ENCODE measurements around the gene IL17RE. TPM values are rescaled to one million over a fixed set of nuclear protein-coding genes. Genes with fewer than 3 reads are reported as not detected.
"Not testable (repeated sequence)": the region's sequence is repeated elsewhere in the genome, so short reads cannot be mapped to it uniquely, and the experiment has no call there.

Gene IL17RE
- polyA plus RNA-seq (2013, experiment 1 of 2): 0.75 TPM
- 1.1 TPM for polyA plus RNA-seq (2013, experiment 2 of 2)

DNA sequence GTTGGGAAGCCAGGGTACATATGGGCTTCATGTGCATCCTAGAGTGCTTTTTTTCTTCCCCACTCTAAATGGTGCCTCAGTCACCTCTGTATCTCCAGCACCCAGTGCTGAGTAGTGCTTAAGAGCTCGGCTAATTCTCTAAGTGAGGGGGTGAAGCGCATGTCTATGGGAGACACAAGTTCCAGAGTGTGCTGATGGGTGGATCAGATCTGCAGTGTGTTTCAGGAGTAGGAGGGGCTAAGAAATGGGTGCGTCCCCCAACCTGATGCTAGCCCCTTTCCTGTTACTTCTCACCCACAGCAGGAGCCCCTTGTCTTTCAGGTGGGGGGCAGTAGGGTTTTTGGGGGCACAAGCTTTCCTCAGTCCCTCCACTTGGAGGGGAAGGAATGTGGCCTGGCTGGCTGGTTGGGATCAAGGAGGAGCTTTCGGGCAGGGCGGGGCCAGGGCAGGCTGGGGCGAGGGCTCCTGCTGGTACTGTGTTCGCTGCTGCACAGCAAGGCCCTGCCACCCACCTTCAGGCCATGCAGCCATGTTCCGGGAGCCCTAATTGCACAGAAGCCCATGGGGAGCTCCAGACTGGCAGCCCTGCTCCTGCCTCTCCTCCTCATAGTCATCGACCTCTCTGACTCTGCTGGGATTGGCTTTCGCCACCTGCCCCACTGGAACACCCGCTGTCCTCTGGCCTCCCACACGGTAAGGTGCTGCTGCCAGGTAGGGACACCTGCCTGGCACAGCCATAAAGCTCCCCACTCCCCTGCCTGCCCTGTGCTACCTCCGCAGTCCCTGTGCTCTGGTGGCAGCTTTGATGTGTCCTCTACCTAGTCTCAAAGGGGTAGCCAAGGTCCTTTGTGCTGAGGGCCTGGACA, at the start of gene IL17RE:
IL17RE (plus strand) TSS at position 477 of the 866 bp plus-strand sequence; CDS start at position 562, 85 bp downstream.
- no peaks in the 10 kb centered on the region for H3K9me3 ChIP-seq (ENCODE audit: insufficient read depth, low read depth, low read length)
- H3K27me3 ChIP-seq (ENCODE audit: insufficient read depth, low read length): no peaks in the 10 kb centered on the region
- H3K4me1 ChIP-seq (ENCODE audit: insufficient read depth, low read length): peaks cover 16% of the 10 kb centered on the region
- 61% methylated on average over 13 of the region's 13 CpGs for WGBS
- no peak within 1 kb of the TSS for H3K9ac ChIP-seq (ENCODE audit: low read depth, low read length)
- peak within 1 kb of the TSS; percentile 24 for H3K4me3 ChIP-seq (ENCODE audit: low read length)
- H3K27ac ChIP-seq (ENCODE audit: low read depth, low read length): no peak within 1 kb of the TSS; the same call in 1 of the 2 replicates
- H3K36me3 ChIP-seq (ENCODE audit: insufficient read depth, low read length): no peaks in the 10 kb centered on the region

GRCh38 chr3:9854291-9854940, 48.2 kb upstream of the IL17RE start:
- not testable (repeated sequence) for H3K27me3 ChIP-seq (ENCODE audit: insufficient read depth, low read length); H3K4me3 ChIP-seq (ENCODE audit: low read length); H3K9ac ChIP-seq (ENCODE audit: low read depth, low read length); H3K27ac ChIP-seq (ENCODE audit: low read depth, low read length); H3K9me3 ChIP-seq (ENCODE audit: insufficient read depth, low read depth, low read length); H3K4me1 ChIP-seq (ENCODE audit: insufficient read depth, low read length); H3K36me3 ChIP-seq (ENCODE audit: insufficient read depth, low read length)
- 80% methylated on average over 10 of the region's 11 CpGs for WGBS

GRCh38 chr3:9855594-9855993, 47.1 kb upstream of the IL17RE start:
- Histone ChIP-seq H3K27ac (ENCODE audit: low read depth, low read length) (no peak overlapping the region), H3K27me3 (ENCODE audit: insufficient read depth, low read length) (no peaks in the 10 kb centered on the region)
- 94% methylated on average over 3 of the region's 3 CpGs for WGBS

GRCh38 chr3:9859530-9860025, 43.1 kb upstream of the IL17RE start:
- Histone ChIP-seq H3K4me3 (ENCODE audit: low read length) (no peak overlapping the region), H3K36me3 (ENCODE audit: insufficient read depth, low read length) (no peaks in the 10 kb centered on the region), H3K27ac (ENCODE audit: low read depth, low read length) (no peak overlapping the region), H3K9me3 (ENCODE audit: insufficient read depth, low read depth, low read length) (no peaks in the 10 kb centered on the region), H3K27me3 (ENCODE audit: insufficient read depth, low read length) (peaks cover 20% of the 10 kb centered on the region), H3K9ac (ENCODE audit: low read depth, low read length) (no peak overlapping the region), H3K4me1 (ENCODE audit: insufficient read depth, low read length) (peaks cover 4% of the 10 kb centered on the region; the same call in 1 of the 2 replicates)
- WGBS: 93% methylated on average over 12 of the region's 12 CpGs

More at GRCh38 chr3:9855594-9855993, 47.1 kb upstream of the IL17RE start:
- H3K9me3 ChIP-seq (ENCODE audit: insufficient read depth, low read depth, low read length): no peaks in the 10 kb centered on the region
- 0 out of 2 replicates have a peak, but pooled peaks cover 4% of the 10 kb centered on the region for H3K4me1 ChIP-seq (ENCODE audit: insufficient read depth, low read length)
- H3K9ac ChIP-seq (ENCODE audit: low read depth, low read length): no peak overlapping the region
- no peaks in the 10 kb centered on the region for H3K36me3 ChIP-seq (ENCODE audit: insufficient read depth, low read length)
- H3K4me3 ChIP-seq (ENCODE audit: low read length): no peak overlapping the region

- Histone ChIP-seq H3K9ac (ENCODE audit: low read depth, low read length) (no peak overlapping the region), H3K27ac (ENCODE audit: low read depth, low read length) (no peak overlapping the region), H3K4me3 (ENCODE audit: low read length) (no peak overlapping the region), H3K9me3 (ENCODE audit: insufficient read depth, low read depth, low read length) (no peaks in the 10 kb centered on the region), H3K27me3 (ENCODE audit: insufficient read depth, low read length) (peaks cover 20% of the 10 kb centered on the region), H3K4me1 (ENCODE audit: insufficient read depth, low read length) (peaks cover 4% of the 10 kb centered on the region; the same call in 1 of the 2 replicates), H3K36me3 (ENCODE audit: insufficient read depth, low read length) (no peaks in the 10 kb centered on the region)
- WGBS: 85% methylated on average over 4 of the region's 4 CpGs
Measured at GRCh38 chr3:9861201-9861600, 41.4 kb upstream of the IL17RE start.

GRCh38 chr3:9861626-9862130, 41.0 kb upstream of the IL17RE start:
- Histone ChIP-seq H3K27ac (ENCODE audit: low read depth, low read length) (no peak overlapping the region), H3K9ac (ENCODE audit: low read depth, low read length) (no peak overlapping the region), H3K9me3 (ENCODE audit: insufficient read depth, low read depth, low read length) (no peaks in the 10 kb centered on the region), H3K4me3 (ENCODE audit: low read length) (no peak overlapping the region), H3K36me3 (ENCODE audit: insufficient read depth, low read length) (no peaks in the 10 kb centered on the region), H3K4me1 (ENCODE audit: insufficient read depth, low read length) (peaks cover 4% of the 10 kb centered on the region; the same call in 1 of the 2 replicates), H3K27me3 (ENCODE audit: insufficient read depth, low read length) (peaks cover 20% of the 10 kb centered on the region)
- WGBS: 88% methylated on average over 5 of the region's 5 CpGs

- Histone ChIP-seq H3K27me3 (ENCODE audit: insufficient read depth, low read length) (peaks cover 20% of the 10 kb centered on the region), H3K9ac (ENCODE audit: low read depth, low read length) (peak overlapping the region; percentile 35; the same call in 1 of the 2 replicates), H3K4me1 (ENCODE audit: insufficient read depth, low read length) (peaks cover 4% of the 10 kb centered on the region; the same call in 1 of the 2 replicates), H3K4me3 (ENCODE audit: low read length) (peak overlapping the region; percentile 50), H3K9me3 (ENCODE audit: insufficient read depth, low read depth, low read length) (no peaks in the 10 kb centered on the region), H3K36me3 (ENCODE audit: insufficient read depth, low read length) (no peaks in the 10 kb centered on the region), H3K27ac (ENCODE audit: low read depth, low read length) (no peak overlapping the region)
- 9% methylated on average over 45 of the region's 45 CpGs for WGBS
Measured at GRCh38 chr3:9862391-9863057, 40.1 kb upstream of the IL17RE start.

GRCh38 chr3:9863058-9863772, 39.4 kb upstream of the IL17RE start:
- Histone ChIP-seq H3K9me3 (ENCODE audit: insufficient read depth, low read depth, low read length) (no peaks in the 10 kb centered on the region), H3K9ac (ENCODE audit: low read depth, low read length) (no peak overlapping the region), H3K4me3 (ENCODE audit: low read length) (peak overlapping the region; percentile 50), H3K36me3 (ENCODE audit: insufficient read depth, low read length) (no peaks in the 10 kb centered on the region), H3K27me3 (ENCODE audit: insufficient read depth, low read length) (peaks cover 20% of the 10 kb centered on the region), H3K27ac (ENCODE audit: low read depth, low read length) (no peak overlapping the region), H3K4me1 (ENCODE audit: insufficient read depth, low read length) (peaks cover 4% of the 10 kb centered on the region; the same call in 1 of the 2 replicates)
- WGBS: 75% methylated on average over 22 of the region's 22 CpGs

DNA sequence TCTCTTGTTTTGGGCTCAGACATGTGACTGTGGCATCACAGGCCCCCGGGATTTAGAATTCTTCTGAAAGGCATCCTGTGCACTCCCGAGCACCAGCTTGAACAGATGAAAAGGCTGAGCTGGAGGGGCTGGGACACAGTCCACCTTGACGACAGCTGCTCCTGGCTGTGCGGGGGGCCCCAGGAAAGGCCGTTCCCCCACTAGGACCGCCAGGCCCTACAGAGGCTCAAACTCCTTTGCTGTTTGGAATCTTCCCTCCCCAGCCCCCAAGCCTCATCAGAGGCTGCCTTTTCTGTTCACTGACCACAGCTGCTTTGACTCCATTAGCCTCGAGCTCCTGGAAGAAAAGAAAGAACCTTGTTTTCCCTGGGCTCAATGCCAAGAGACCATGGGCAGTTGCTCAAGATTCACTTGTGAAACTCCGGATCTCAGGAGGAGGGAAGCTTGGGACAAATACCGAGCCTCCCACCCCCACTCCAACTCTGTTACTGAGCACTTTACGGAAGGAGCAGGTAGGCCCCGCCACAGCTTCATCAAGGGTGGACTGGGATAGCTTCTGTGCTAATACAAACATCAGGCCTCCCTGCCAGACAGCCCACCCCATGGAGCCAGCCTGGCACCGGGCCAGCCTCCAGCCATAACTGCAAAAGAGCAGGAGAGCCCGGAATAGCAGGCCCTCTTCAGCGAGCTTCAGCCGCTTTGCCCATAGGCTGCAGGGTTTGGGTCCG, 38.3 kb upstream of the IL17RE start:
- H3K9me3 ChIP-seq (ENCODE audit: insufficient read depth, low read depth, low read length): no peaks in the 10 kb centered on the region
- no peak overlapping the region for H3K9ac ChIP-seq (ENCODE audit: low read depth, low read length)
- H3K27ac ChIP-seq (ENCODE audit: low read depth, low read length): no peak overlapping the region
- peaks cover 20% of the 10 kb centered on the region for H3K27me3 ChIP-seq (ENCODE audit: insufficient read depth, low read length)
- peaks cover 4% of the 10 kb centered on the region; the same call in 1 of the 2 replicates for H3K4me1 ChIP-seq (ENCODE audit: insufficient read depth, low read length)
- no peaks in the 10 kb centered on the region for H3K36me3 ChIP-seq (ENCODE audit: insufficient read depth, low read length)
- no peak overlapping the region for H3K4me3 ChIP-seq (ENCODE audit: low read length)
- WGBS: 87% methylated on average over 16 of the region's 16 CpGs
